RWPE1 (cell line): ENCODE measurements around the gene SIRPB2.
A peak's percentile ranks its signal among the peaks of the same experiment; 100 is the strongest.

Source experiments
- CTCF ChIA-PET: fragments of 350-600 bp; sonication (Branson Sonifier 250); formaldehyde crosslinking; extraction: SDS; loops from one replicate; lab custom pipeline; 2021; lab: Yijun Ruan, JAX
- POLR2A ChIA-PET: fragments of 400-600 bp; formaldehyde crosslinking; extraction: SDS; loops from one replicate; lab custom pipeline; 2020; ENCODE audit warnings: antibody characterized with exemption; ENCODE audit not compliant: low non-redundant PET; lab: Yijun Ruan, JAX
- DNase-seq: peaks from one replicate; pipeline ENCODE4 v3.0.0; 2012; ENCODE audit warnings: low spot score
- H3K27ac ChIP-seq: fragments of 450-650 bp; 2 replicates; pipeline ENCODE4 v1.5.1; 2017
- CTCF ChIP-seq: fragments of 450-650 bp; conservative IDR thresholded peaks from 2 replicates; pipeline ENCODE4 v1.5.1; 2017; ENCODE audit warnings: low read depth, mild to moderate bottlenecking

The SIRPB2 gene

GRCh38 chr20:1474817-1475603 is 16.2 kb downstream of the SIRPB2 start:
- POLR2A ChIA-PET, result no interaction called here
- peak; percentile 85 for DNase-seq

GRCh38 chr20:1474325-1474724 is 16.9 kb downstream of the SIRPB2 start:
- ChIA-PET CTCF (interaction anchor here (0.7 to 3.2 kb wide), 2 partner anchors 29 to 173 kb away, joined by 6 to 21 read pairs; no protein-coding TSS in a partner anchor), POLR2A (no interaction called here)
- peak overlapping the region; percentile 21 for H3K27ac ChIP-seq

More at GRCh38 chr20:1474817-1475603, 16.2 kb downstream of the SIRPB2 start:
- H3K27ac ChIP-seq, result peak overlapping the region; percentile 21
- CTCF ChIA-PET, result interaction anchor here (0.6 to 3.2 kb wide), 3 partner anchors 15 to 156 kb away, joined by 3 to 21 read pairs (median 3); no protein-coding TSS in a partner anchor
- no peak; the same call in 1 of the 2 replicates for TF ChIP-seq CTCF

GRCh38 chr20:1473246-1474220 is 17.7 kb downstream of the SIRPB2 start:
- DNase-seq, result no peak
- CTCF ChIA-PET, result interaction anchor here (0.6 to 3.2 kb wide), 4 partner anchors 30 to 696 kb away, joined by 3 to 21 read pairs (median 4); no protein-coding TSS in a partner anchor
- POLR2A ChIA-PET, result no interaction called here
- H3K27ac ChIP-seq, result 0 out of 2 replicates have a peak overlapping the region, but pooled peaks have one; percentile 3
- no peak for TF ChIP-seq CTCF

More at GRCh38 chr20:1474325-1474724, 16.9 kb downstream of the SIRPB2 start:
- DNase-seq, result no peak
- TF ChIP-seq CTCF, result no peak

GRCh38 chr20:1472556-1473245 is 18.5 kb downstream of the SIRPB2 start:
- no peak for TF ChIP-seq CTCF
- POLR2A ChIA-PET, result no interaction called here
- DNase-seq, result no peak
- CTCF ChIA-PET, result interaction anchor here (0.6 to 3.2 kb wide), 3 partner anchors 31 to 826 kb away, joined by 3 to 21 read pairs (median 3); no protein-coding TSS in a partner anchor
- H3K27ac ChIP-seq, result no peak overlapping the region

- no peak overlapping the region for H3K27ac ChIP-seq
- no peak for DNase-seq
- ChIA-PET POLR2A (no interaction called here), CTCF (interaction anchor here (2.1 kb wide), 1 partner anchor 32 kb away, joined by 6 read pairs; no protein-coding TSS in a partner anchor)
- TF ChIP-seq CTCF, result no peak
Observed at GRCh38 chr20:1471242-1471641, 20.0 kb downstream of the SIRPB2 start.
